ENCODE results near the gene APBA2. TPM values are rescaled to one million over a fixed set of nuclear protein-coding genes. Genes with fewer than 3 reads are reported as not detected.

Gene APBA2
- total and polyA plus RNA-seq, 3 donors from 2014 or later: 18.5 to 37.7 (median 29.5) TPM

DNA sequence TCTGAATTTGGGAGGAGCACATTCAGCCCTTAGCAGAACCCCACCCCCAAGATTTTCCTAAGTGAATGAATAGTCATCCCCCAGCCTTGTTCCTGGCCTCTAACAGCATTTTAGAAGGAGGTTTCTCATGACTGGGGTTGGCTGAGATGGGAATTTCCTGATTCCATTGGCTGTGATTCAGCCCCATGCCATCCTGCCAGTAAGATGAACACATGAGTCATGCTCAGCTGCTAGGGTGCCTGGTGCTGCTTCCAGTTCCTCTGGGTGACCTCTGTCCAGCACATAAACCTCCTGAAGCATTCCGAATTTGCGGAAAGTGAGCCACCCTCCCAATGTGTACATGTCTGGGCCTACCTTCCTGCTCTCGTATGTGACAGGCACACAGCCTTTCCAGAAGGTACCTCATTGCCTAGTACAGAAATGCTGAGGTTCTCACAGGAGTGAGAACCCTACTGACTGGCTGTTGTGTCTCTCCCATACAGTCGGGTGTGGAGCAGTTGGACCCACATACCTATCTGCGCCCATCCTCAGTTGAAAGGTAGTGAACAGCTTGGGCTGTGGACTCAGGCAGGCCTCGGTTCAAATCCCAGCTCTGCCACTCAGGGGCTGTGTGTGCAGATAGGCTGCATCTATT, 91.7 kb downstream of the APBA2 start:
- WGBS, 2 donors: 86 to 89% methylated on average over 5 to 6 of the region's 6 CpGs
- Histone ChIP-seq H3K4me1 (no peaks in the 10 kb centered on the region), H3K9me3 (no peaks in the 10 kb centered on the region), H3K4me3 (no peak overlapping the region), H3K36me3 (ENCODE audit: low read depth, missing control alignments) (no peaks in the 10 kb centered on the region), H3K27ac (no peak overlapping the region), H3K27me3 (no peaks in the 10 kb centered on the region)
- intact Hi-C loops (cut with DNase I; ENCODE audit: low total_unique reads): no loop called here
- no peak for DNase-seq
- TF ChIP-seq, protein P1, sequence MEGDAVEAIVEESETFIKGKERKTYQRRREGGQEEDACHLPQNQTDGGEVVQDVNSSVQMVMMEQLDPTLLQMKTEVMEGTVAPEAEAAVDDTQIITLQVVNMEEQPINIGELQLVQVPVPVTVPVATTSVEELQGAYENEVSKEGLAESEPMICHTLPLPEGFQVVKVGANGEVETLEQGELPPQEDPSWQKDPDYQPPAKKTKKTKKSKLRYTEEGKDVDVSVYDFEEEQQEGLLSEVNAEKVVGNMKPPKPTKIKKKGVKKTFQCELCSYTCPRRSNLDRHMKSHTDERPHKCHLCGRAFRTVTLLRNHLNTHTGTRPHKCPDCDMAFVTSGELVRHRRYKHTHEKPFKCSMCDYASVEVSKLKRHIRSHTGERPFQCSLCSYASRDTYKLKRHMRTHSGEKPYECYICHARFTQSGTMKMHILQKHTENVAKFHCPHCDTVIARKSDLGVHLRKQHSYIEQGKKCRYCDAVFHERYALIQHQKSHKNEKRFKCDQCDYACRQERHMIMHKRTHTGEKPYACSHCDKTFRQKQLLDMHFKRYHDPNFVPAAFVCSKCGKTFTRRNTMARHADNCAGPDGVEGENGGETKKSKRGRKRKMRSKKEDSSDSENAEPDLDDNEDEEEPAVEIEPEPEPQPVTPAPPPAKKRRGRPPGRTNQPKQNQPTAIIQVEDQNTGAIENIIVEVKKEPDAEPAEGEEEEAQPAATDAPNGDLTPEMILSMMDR (IDR thresholded peaks at IDR 0.05): no peak
- TF ChIP-seq POLR2A (IDR thresholded peaks at IDR 0.05): no peak

DNA sequence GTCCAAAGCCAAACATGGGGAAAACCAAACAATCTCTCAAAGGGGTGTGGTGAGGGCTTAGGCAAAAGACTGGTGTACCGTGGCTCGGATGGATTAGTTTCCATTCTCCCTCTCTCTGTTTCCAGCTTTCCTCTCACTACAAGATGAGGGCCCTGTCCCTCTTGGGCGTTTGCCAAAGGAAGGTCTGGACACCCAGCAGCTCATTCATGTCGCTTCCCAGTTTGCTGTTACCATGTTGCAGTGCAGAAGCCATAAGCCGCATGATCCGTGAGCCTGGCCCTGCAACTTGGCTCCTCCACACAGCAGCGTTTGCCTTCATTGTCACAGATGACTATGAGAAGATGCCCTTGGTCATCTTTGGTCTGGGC, 92.2 kb downstream of the APBA2 start:
- Histone ChIP-seq H3K4me1 (no peaks in the 10 kb centered on the region), H3K27me3 (no peaks in the 10 kb centered on the region), H3K9me3 (no peaks in the 10 kb centered on the region), H3K27ac (no peak overlapping the region), H3K36me3 (ENCODE audit: low read depth, missing control alignments) (no peaks in the 10 kb centered on the region), H3K4me3 (no peak overlapping the region)
- DNase-seq: no peak
- TF ChIP-seq, protein P1 (IDR thresholded peaks at IDR 0.05): no peak
- no peak for TF ChIP-seq POLR2A (IDR thresholded peaks at IDR 0.05)
- intact Hi-C loops (cut with DNase I; ENCODE audit: low total_unique reads): no loop called here
- WGBS, 2 donors: 91 to 94% methylated on average over 7 of the region's 7 CpGs

- 85 to 93% methylated on average over 2 to 3 of the region's 3 CpGs for WGBS, 2 donors
- H3K27ac ChIP-seq: no peak overlapping the region
- intact Hi-C loops (cut with DNase I; ENCODE audit: low total_unique reads): no loop called here
These were observed 92.9 kb downstream of the APBA2 start for GRCh38 chr15:28978661-28979060.

DNA sequence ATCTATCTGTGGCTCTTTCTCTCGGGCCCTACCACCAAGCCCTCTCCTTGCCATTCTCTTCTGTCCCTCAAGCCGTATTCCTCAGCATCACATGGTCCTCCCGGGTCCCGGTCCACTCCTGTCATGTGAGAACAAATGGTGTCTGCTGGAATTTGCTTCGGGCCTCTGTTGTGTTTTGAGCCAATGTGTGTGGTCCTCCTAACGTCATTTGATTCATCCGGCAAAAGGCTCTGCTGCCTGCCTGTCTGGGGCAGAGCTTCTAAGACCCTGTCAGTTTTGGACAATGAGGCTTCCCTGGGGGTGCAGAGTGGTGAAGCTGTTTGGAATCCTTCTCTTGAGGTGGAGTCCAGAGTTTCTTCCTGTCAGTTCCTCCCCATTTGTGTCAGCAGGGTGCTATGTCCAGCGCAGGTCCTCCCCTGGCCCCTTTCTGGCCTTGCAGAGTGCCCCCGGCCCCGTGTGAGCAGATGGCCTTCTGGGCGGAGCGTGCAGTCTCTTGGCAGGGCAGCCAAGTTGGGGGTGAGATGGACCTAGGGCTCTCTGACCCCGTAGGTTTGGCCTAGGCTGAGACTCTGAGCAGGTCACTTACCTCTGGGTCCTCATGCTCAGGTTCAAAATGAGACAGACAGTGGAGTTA, 93.6 kb downstream of the APBA2 start:
- Histone ChIP-seq H3K27me3 (no peaks in the 10 kb centered on the region), H3K27ac (no peak overlapping the region), H3K4me3 (no peak overlapping the region), H3K36me3 (ENCODE audit: low read depth, missing control alignments) (no peaks in the 10 kb centered on the region), H3K4me1 (no peaks in the 10 kb centered on the region), H3K9me3 (no peaks in the 10 kb centered on the region)
- WGBS, 2 donors: 53 to 57% methylated on average over 7 to 13 of the region's 13 CpGs
- no peak for TF ChIP-seq POLR2A (IDR thresholded peaks at IDR 0.05)
- TF ChIP-seq, protein P1 (IDR thresholded peaks at IDR 0.05): no peak
- intact Hi-C loops (cut with DNase I; ENCODE audit: low total_unique reads): no loop called here
- DNase-seq: no peak

More at GRCh38 chr15:28978661-28979060, 92.9 kb downstream of the APBA2 start:
- H3K4me1 ChIP-seq: no peaks in the 10 kb centered on the region
- no peak for TF ChIP-seq POLR2A (IDR thresholded peaks at IDR 0.05)
- TF ChIP-seq, protein P1 (IDR thresholded peaks at IDR 0.05): no peak
- H3K9me3 ChIP-seq: no peaks in the 10 kb centered on the region
- H3K36me3 ChIP-seq (ENCODE audit: low read depth, missing control alignments): no peaks in the 10 kb centered on the region
- H3K4me3 ChIP-seq: no peak overlapping the region
- DNase-seq: no peak
- no peaks in the 10 kb centered on the region for H3K27me3 ChIP-seq
